Purkinje cell (primary cell): ENCODE results near the gene GALNT10. TPM values are rescaled to one million over a fixed set of nuclear protein-coding genes. Genes with fewer than 3 reads are reported as not detected.

Source experiments
- polyA plus RNA-seq: library from polyadenylated mRNA; unstranded; fragments of >200 nt; fragmentation: Nextera tagmentation; gene quantifications from 2 replicates; pipeline ENCODE4 v1.2.1, GENCODE V29; 2014

Gene GALNT10, protein sequence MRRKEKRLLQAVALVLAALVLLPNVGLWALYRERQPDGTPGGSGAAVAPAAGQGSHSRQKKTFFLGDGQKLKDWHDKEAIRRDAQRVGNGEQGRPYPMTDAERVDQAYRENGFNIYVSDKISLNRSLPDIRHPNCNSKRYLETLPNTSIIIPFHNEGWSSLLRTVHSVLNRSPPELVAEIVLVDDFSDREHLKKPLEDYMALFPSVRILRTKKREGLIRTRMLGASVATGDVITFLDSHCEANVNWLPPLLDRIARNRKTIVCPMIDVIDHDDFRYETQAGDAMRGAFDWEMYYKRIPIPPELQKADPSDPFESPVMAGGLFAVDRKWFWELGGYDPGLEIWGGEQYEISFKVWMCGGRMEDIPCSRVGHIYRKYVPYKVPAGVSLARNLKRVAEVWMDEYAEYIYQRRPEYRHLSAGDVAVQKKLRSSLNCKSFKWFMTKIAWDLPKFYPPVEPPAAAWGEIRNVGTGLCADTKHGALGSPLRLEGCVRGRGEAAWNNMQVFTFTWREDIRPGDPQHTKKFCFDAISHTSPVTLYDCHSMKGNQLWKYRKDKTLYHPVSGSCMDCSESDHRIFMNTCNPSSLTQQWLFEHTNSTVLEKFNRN
- polyA plus RNA-seq = 2.2 and 2.8 TPM in 2 replicates

DNA sequence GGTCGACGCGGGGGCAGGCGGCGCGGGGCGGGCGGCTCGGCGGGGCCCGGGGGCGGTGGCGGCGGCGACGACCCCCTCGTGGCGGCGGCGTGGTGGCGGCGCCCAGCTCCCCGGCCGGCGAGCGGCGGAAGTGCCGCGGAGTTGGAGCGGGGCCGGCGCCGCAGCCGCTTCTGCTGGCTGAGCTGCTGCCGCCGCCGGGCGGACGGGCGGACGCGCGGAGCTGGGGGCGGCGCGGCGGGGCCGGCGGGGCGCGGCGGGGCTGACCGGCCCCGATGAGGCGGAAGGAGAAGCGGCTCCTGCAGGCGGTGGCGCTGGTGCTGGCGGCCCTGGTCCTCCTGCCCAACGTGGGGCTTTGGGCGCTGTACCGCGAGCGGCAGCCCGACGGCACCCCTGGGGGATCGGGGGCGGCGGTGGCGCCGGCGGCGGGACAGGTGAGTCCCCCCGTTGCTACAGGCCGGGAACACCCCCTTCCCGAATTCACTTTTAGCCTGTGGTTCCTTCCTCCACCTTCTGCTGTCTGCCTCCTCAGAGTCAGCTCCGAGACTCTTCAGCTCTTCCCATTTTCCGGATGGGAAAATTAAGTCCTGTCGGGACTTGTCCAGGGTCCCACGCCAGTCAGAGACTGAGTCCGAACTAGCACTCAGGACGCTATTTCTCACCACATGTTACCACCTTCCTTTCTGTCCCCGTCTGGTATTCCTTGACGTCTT is at the start of gene GALNT10:
TSS of gene GALNT10 (plus strand) at position 139 of the 710 bp plus-strand sequence. CDS start at position 273, 134 bp downstream.

DNA sequence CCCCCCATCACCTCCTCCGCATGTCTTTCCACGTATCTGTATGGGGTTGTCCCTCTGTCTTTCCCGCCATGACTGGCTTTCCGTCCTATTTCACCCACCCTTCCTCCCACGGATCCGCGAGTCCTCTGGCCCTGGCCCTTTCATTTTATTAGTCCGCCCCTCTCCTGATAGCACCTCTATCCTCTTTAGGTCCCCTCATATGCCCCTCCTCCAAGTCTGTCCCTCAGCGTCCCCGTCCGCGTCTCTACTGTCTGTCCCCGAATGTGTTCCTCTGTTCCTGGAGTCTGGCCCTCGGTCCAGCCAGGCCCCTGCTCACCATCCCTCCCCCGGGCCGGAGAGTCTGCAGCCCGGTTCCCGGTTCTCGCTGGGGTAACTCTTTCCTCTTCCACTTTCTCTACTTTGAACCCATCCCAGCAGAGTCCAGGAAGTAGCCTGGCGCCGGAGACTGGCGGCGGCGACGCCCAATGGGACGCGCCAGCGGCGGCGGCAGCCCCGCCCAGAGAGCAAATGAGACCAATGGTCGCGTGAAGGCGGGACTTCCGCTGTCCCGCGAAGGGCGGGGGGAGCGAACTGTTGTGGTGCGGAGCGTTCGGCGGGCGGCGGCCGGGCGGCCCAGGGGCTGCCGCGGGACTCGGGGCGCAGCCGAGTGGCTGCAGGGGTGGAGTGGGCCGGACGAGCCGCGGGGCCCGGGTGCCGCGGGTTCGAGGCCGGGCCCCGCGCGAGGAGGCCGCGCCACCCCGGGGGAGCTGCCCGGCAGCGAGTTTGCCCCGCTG is 255.1 kb downstream of the GALNT10 start, which contains the start of gene SAP30L:
TSS of gene SAP30L (plus strand) at position 576 of the 773 bp plus-strand sequence. CDS start 608 bp downstream, outside the sequence.

Other genes starting within 250 kb of the GALNT10 start
- 11.1 and 12.4 TPM in 2 replicates for gene FAM114A2, start 151.8 kb upstream of the GALNT10 start, polyA plus RNA-seq
- gene MFAP3, start 151.8 kb upstream of the GALNT10 start, polyA plus RNA-seq = 8.1 and 11.8 TPM in 2 replicates